HepG2 (cell line): ENCODE results near the gene TBC1D22A.

ENCODE experiments used
- BHLHE40 ChIP-seq: IDR thresholded peaks from 2 replicates; pipeline ENCODE4 v1.6.1; 2011; ENCODE audit warnings: low read length, improper control_type of control experiment
- EP300 ChIP-seq, 3 experiments: sonication (generic) in 1 of 3; formaldehyde crosslinking in 1 of 3; IDR thresholded peaks; 2 replicates each; pipeline versions ENCODE4 v1.5.1 to v1.6.1; 2011 to 2020; ENCODE audit warnings: low read depth in 2 of 3, low read length in 2 of 3, borderline replicate concordance in 1 of 3, improper control_type of control experiment in 1 of 3, mild to moderate bottlenecking in 1 of 3, missing genetic modification reagents in 1 of 3, moderate library complexity in 1 of 3
- FOXJ3 ChIP-seq: sonication (generic); formaldehyde crosslinking; IDR thresholded peaks from 2 replicates; pipeline ENCODE4 v1.4.0; 2020; ENCODE audit warnings: missing genetic modification reagents, mild to moderate bottlenecking, borderline replicate concordance
- JUNB ChIP-seq: sonication (generic); formaldehyde crosslinking; IDR thresholded peaks from 2 replicates; pipeline ENCODE4 v1.8.0; 2022; ENCODE audit warnings: missing genetic modification reagents, mild to moderate bottlenecking, borderline replicate concordance
- NFIC ChIP-seq: IDR thresholded peaks from 2 replicates; pipeline ENCODE4 v1.6.1; 2012; ENCODE audit warnings: mild to moderate bottlenecking, low read length, inconsistent platforms
- ZNF776 ChIP-seq: sonication (generic); formaldehyde crosslinking; IDR thresholded peaks from 2 replicates; pipeline ENCODE4 v1.4.0; 2020; ENCODE audit warnings: mild to moderate bottlenecking, missing genetic modification reagents
- TF ChIP-seq, protein P1 (sequence below): sonication (generic); formaldehyde crosslinking; IDR thresholded peaks from 2 replicates; pipeline ENCODE4 v1.4.0; 2020; ENCODE audit warnings: missing genetic modification reagents

- TF ChIP-seq BHLHE40 (no peak), NFIC (no peak), FOXJ3 (no peak), ZNF776 (CRISPR knock-in tag) (no peak), EP300 (IDR thresholded peaks at IDR 0.05; ENCODE audit: low read depth in 2 of 2, low read length in 2 of 2) (no peak), EP300 (CRISPR knock-in tag; IDR thresholded peaks at IDR 0.05; ENCODE audit: borderline replicate concordance) (no peak), JUNB (CRISPR knock-in tag) (no peak)
- TF ChIP-seq, protein P1, sequence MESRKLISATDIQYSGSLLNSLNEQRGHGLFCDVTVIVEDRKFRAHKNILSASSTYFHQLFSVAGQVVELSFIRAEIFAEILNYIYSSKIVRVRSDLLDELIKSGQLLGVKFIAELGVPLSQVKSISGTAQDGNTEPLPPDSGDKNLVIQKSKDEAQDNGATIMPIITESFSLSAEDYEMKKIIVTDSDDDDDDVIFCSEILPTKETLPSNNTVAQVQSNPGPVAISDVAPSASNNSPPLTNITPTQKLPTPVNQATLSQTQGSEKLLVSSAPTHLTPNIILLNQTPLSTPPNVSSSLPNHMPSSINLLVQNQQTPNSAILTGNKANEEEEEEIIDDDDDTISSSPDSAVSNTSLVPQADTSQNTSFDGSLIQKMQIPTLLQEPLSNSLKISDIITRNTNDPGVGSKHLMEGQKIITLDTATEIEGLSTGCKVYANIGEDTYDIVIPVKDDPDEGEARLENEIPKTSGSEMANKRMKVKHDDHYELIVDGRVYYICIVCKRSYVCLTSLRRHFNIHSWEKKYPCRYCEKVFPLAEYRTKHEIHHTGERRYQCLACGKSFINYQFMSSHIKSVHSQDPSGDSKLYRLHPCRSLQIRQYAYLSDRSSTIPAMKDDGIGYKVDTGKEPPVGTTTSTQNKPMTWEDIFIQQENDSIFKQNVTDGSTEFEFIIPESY (CRISPR knock-in tag), result no peak
These were observed 138.1 kb downstream of the TBC1D22A start for GRCh38 chr22:46900549-46900948.
